OCI-LY3 (cell line): ENCODE results near the gene INTS6.
A peak's percentile ranks its signal among the peaks of the same experiment; 100 is the strongest.

ENCODE experiments used
- H2AFZ ChIP-seq: fragments of 200-600, 300-600 bp; shearing (Covaris generic); 2 replicates; pipeline ENCODE4 v1.6.0; 2014; ENCODE audit warnings: antibody characterized with exemption, low read depth, low read length
- H3K27ac ChIP-seq: fragments of 200-600, 300-600 bp; sonication (generic); 2 replicates; pipeline ENCODE4 v1.5.1; 2014; ENCODE audit warnings: mild to moderate bottlenecking, low read length, moderate library complexity, mixed read lengths
- H3K27me3 ChIP-seq: fragments of 200-600, 300-600 bp; sonication (generic); 2 replicates; pipeline ENCODE4 v1.6.1; 2014; ENCODE audit warnings: low read depth, low read length, mixed read lengths
- H3K36me3 ChIP-seq: fragments of 200-600, 300-600 bp; sonication (generic); replicated peaks from 2 replicates; pipeline ENCODE3; 2014; ENCODE audit warnings: low read depth, low read length, mixed read lengths
- H3K4me1 ChIP-seq: fragments of 300-600, 200-600 bp; sonication (generic); 2 replicates; pipeline ENCODE4 v1.6.1; 2014; ENCODE audit warnings: low read length, mixed read lengths
- H3K4me2 ChIP-seq: fragments of 200-600, 300-600 bp; sonication (generic); 2 replicates; pipeline ENCODE4 v1.6.1; 2014; ENCODE audit warnings: low read length, mixed read lengths
- H3K4me3 ChIP-seq: fragments of 300-600, 200-600 bp; sonication (generic); 2 replicates; pipeline ENCODE4 v1.5.1; 2014; ENCODE audit warnings: antibody characterized with exemption, mild to moderate bottlenecking, low read length, moderate library complexity
- H3K79me2 ChIP-seq: fragments of 300-600, 200-600 bp; shearing (Covaris generic); 2 replicates; pipeline ENCODE4 v1.6.1; 2014; ENCODE audit warnings: mild to moderate bottlenecking, low read length, mixed read lengths
- H3K9ac ChIP-seq: fragments of 300-600, 200-600 bp; shearing (Covaris generic); 2 replicates; pipeline ENCODE4 v1.6.0; 2014; ENCODE audit warnings: mild to moderate bottlenecking, low read length, moderate library complexity
- H3K9me3 ChIP-seq: fragments of 200-600, 300-600 bp; shearing (Covaris generic); 2 replicates; pipeline ENCODE4 v1.6.1; 2014; ENCODE audit warnings: low read length, mixed read lengths; ENCODE audit not compliant: insufficient read depth
- H4K20me1 ChIP-seq: fragments of 200-600, 300-600 bp; sonication (generic); 2 replicates; pipeline ENCODE4 v1.6.1; 2016; ENCODE audit warnings: low read length, mixed read lengths; ENCODE audit not compliant: insufficient read depth
- EZH2phosphoT487 ChIP-seq: fragments of 200-600 bp; shearing (Covaris generic); IDR thresholded peaks from 2 replicates; pipeline ENCODE4 v1.6.1; 2018; ENCODE audit warnings: antibody characterized with exemption, mixed run types, low read depth
- TF ChIP-seq, protein P1 (sequence below): fragments of 200-600, 300-600 bp; sonication (generic); IDR thresholded peaks from 2 replicates; pipeline ENCODE4 v1.5.1; 2014; ENCODE audit warnings: antibody characterized with exemption, low read length, low read depth

Gene INTS6

DNA sequence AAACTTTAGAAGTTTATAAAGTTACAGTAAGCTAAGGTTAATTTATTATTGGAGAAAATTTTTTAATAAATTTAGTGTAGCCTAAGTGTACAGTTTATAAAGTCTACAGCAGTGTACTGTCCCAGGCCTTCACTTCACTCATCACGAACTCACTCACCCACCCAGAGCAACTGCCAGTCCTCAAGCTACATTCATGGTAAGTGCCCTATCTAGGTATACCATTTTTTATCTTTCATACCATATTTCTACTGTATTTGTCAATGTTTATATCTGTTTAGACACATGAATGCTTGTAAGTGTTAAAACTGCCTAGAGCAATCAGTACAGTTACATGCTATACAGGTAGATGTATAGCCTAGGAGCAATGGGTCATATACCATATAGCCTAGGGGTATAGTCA, 12.5 kb downstream of the INTS6 start:
- Histone ChIP-seq H3K27ac (no peak overlapping the region), H3K79me2 (no peaks in the 10 kb centered on the region), H3K4me3 (no peak overlapping the region), H3K9me3 (no peaks in the 10 kb centered on the region), H2AFZ (no peak overlapping the region), H3K4me1 (no peaks in the 10 kb centered on the region), H3K27me3 (no peaks in the 10 kb centered on the region), H3K4me2 (no peak overlapping the region), H3K36me3 (peaks cover 28% of the 10 kb centered on the region), H4K20me1 (no peaks in the 10 kb centered on the region), H3K9ac (no peak overlapping the region)
- TF ChIP-seq, protein P1, sequence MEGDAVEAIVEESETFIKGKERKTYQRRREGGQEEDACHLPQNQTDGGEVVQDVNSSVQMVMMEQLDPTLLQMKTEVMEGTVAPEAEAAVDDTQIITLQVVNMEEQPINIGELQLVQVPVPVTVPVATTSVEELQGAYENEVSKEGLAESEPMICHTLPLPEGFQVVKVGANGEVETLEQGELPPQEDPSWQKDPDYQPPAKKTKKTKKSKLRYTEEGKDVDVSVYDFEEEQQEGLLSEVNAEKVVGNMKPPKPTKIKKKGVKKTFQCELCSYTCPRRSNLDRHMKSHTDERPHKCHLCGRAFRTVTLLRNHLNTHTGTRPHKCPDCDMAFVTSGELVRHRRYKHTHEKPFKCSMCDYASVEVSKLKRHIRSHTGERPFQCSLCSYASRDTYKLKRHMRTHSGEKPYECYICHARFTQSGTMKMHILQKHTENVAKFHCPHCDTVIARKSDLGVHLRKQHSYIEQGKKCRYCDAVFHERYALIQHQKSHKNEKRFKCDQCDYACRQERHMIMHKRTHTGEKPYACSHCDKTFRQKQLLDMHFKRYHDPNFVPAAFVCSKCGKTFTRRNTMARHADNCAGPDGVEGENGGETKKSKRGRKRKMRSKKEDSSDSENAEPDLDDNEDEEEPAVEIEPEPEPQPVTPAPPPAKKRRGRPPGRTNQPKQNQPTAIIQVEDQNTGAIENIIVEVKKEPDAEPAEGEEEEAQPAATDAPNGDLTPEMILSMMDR = no peak
- TF ChIP-seq EZH2phosphoT487 = no peak

DNA sequence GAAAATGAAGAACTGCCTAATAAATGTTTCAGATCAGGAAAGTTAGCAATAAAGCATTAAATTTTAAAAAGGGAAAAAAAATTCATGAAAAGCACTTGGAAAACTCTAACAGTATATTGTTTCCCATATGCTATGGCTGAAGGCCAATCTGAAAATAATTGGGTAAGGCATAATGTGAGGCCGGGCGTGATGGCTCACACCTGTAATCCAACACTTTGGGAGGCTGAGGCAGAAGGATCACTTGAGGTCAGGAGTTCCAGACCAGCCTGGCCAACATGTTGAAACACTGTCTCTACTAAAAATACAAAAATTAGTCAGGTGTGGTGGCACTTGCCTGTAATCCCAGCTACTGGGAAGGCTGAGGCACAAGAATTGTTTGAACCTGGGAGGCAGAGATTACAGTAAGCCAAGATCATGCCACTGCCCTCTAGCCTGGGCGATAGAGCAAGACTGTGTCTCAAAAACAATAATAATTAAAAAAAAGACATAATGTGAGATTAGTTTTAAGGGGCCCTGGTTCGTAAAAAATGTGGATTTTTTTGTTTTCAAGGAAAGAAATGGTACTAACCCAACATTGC, 15.2 kb downstream of the INTS6 start:
- Histone ChIP-seq H2AFZ (no peak overlapping the region), H3K9me3 (no peaks in the 10 kb centered on the region), H3K79me2 (no peaks in the 10 kb centered on the region), H3K36me3 (peaks cover 43% of the 10 kb centered on the region), H3K27me3 (no peaks in the 10 kb centered on the region), H3K9ac (no peak overlapping the region), H3K27ac (no peak overlapping the region), H3K4me2 (no peak overlapping the region), H3K4me1 (no peaks in the 10 kb centered on the region), H4K20me1 (0 out of 2 replicates have a peak, but pooled peaks cover 5% of the 10 kb centered on the region), H3K4me3 (no peak overlapping the region)
- TF ChIP-seq, protein P1 = no peak
- no peak for TF ChIP-seq EZH2phosphoT487

DNA sequence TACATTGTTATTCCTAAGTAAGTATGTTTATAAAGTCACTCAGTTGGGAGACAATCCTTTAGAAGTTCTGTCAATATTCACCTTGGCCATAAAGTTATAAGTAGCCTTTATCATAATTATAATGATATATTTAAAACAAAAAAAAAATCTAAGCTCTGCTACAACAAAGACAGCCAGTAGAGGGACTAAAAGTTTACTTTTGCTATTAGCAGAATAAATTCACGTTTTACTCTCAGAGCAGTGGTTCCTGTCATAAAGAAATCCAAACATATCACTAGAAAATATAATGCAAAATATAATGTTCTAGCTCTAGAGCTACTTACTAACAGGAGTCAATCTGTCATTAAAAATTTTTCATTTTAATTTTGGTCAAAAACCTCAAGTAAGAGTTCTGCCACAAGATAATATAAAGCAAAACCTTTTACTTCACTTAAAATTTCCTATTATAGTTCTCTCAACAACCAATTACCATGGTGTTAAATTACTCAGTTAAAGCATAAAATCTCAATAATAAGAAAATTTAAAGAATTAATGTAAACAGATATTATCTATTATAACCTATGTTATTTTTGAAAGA, 17.7 kb downstream of the INTS6 start:
- Histone ChIP-seq H3K27ac (no peak overlapping the region), H2AFZ (no peak overlapping the region), H3K4me2 (no peak overlapping the region), H3K9me3 (no peaks in the 10 kb centered on the region), H3K27me3 (no peaks in the 10 kb centered on the region), H4K20me1 (0 out of 2 replicates have a peak, but pooled peaks cover 13% of the 10 kb centered on the region), H3K4me3 (no peak overlapping the region), H3K9ac (no peak overlapping the region), H3K36me3 (peaks cover 51% of the 10 kb centered on the region), H3K79me2 (peaks cover 11% of the 10 kb centered on the region), H3K4me1 (peaks cover 12% of the 10 kb centered on the region)
- no peak for TF ChIP-seq EZH2phosphoT487
- TF ChIP-seq, protein P1 = peak; percentile 54

DNA sequence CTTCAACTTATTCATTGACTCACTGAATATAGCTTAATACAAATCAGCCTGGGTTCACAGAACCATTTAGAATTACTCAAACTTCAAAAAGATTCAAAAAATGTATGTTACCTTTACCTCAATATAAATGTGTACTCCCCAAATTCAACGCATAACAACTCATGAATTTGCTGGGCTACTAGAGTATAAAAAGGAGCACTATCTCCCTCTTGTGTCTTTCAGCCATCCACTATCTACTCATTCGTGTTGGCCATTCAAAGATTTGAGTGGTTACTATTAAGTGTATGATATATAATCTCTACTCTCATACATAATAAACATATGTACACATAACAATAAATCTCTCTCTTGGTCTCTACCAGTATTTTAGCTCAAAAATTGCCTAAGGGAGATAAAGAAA, 20.3 kb downstream of the INTS6 start:
- peaks cover 14% of the 10 kb centered on the region for H3K4me1 ChIP-seq
- H3K27ac ChIP-seq = no peak overlapping the region
- no peaks in the 10 kb centered on the region for H3K27me3 ChIP-seq
- H4K20me1 ChIP-seq = peaks cover 17% of the 10 kb centered on the region
- TF ChIP-seq EZH2phosphoT487 = no peak
- TF ChIP-seq, protein P1 = no peak; the same call in 1 of the 2 replicates
- peaks cover 29% of the 10 kb centered on the region for H3K79me2 ChIP-seq
- H3K9me3 ChIP-seq = no peaks in the 10 kb centered on the region
- H3K4me2 ChIP-seq = no peak overlapping the region
- H3K9ac ChIP-seq = no peak overlapping the region
- peaks cover 57% of the 10 kb centered on the region for H3K36me3 ChIP-seq
- no peak overlapping the region for H3K4me3 ChIP-seq
- no peak overlapping the region for H2AFZ ChIP-seq
